Stimulated activated CD8-positive, alpha-beta memory T cell treated with anti-CD3 and anti-CD28 coated beads, Interleukin-15, amount 100 ng/mL, for 1 hour (primary cell): ENCODE data around the gene GPC6.
"Not testable (repeated sequence)": the region's sequence is repeated elsewhere in the genome, so short reads cannot be mapped to it uniquely, and the experiment has no call there.

ENCODE experiments used
- DNase-seq: peaks from one replicate; pipeline ENCODE4 v3.0.0-alpha.2; 2020; ENCODE audit warnings: low read depth

Gene GPC6

DNA sequence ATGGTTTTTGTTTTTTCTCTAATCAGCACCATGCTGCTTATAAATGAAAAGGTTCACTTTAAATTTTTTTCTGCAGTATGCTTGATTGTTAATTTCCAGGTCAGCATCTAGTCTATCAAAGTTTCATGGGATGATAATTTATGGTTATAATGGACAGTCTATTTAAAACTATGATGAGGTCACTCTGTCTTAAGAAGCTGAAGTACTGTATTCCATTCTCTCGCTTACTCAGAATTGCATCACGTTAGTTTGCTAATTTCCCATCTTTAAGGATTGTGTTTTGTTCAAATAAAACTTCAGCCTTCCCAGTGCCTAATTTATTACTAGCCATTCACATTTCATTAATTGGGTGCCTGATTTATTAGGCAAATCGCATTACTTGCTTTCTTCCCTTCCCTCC lies 94.3 kb downstream of the GPC6 start:
- no peak for DNase-seq

DNA sequence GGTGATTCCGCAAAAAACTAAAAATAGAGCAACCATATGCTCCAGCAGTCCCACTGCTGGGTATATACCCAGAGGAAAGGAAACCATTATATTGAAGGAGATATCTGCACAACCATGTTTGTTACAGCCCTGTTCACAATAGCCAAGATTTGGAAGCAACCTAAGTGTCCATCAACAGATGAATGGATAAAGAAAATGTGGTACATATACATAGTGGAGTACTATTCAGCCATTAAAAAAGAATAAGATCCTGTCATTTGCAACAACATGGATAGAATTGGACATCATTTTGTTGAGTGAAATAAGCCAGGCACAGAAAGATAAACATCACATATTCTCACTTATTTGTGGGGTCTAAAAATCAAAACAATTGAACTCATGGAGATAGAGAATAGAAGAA lies 97.3 kb downstream of the GPC6 start:
- DNase-seq: not testable (repeated sequence)

GRCh38 chr13:93325303-93326233 lies 99.0 kb downstream of the GPC6 start:
- DNase-seq: no peak

GRCh38 chr13:93326234-93326811 lies 99.7 kb downstream of the GPC6 start:
- DNase-seq: no peak

DNA sequence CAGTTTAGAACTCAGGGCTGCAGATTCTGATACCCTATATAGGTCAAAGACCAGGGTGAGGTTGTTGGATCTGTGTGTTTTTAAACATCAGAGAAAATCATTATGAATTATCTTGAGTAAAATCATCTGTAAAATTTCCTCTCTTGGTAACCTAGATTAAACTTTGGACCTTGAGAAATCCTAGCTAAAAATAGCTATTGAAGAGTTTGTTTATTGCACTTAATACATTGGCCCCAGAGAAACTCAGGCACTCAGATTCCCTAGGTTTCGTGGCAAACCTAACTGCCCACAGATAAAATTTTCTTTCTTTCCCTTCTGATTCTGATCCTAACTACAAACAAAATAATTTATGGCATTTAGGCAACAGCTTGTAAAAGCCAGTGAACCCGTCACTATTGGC lies 102.3 kb downstream of the GPC6 start:
- DNase-seq: no peak

GRCh38 chr13:93336728-93337127 lies 110.1 kb downstream of the GPC6 start:
- no peak for DNase-seq

- DNase-seq: no peak
Measured at GRCh38 chr13:93338030-93338429, 111.4 kb downstream of the GPC6 start.

DNA sequence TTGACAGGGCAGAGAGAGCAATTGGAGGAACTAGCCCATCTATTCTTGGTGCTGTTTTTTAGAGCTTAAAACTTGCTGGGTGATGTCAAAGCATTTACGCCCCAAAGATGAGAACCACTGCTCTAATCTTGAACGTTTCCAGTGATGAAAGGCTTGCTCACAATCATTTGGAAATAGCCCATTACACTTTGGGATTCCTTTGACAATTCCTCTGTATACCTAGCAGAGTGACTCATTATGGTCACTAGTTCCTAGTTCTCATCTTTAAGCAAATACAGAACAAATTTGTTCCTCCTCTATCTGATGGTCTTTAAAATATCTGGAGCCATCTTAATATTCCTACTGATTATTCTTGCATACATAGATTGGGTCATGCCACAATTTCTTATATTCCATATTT lies 112.3 kb downstream of the GPC6 start:
- no peak for DNase-seq

- no peak for DNase-seq
Measured at GRCh38 chr13:93339550-93339949, 112.9 kb downstream of the GPC6 start.

DNA sequence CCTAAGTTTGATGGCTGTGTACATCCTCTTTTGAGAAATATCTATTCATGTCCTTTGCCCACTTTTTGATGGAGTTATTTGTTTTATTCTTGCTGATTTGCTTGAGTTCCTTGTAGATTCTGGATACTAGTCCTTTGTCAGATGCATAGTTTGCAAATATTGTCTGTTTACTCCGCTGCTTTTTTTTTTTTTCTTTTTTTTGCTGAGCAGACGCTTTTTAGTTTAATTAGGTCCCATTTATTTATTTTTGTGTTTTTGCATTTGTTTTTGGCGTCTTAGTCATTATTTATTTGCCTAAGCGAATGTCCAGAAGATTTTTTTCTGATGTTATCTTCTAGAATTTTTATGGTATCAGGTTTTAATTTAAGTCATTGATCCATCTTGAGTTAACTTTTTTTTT lies 114.9 kb downstream of the GPC6 start:
- no peak for DNase-seq

DNA sequence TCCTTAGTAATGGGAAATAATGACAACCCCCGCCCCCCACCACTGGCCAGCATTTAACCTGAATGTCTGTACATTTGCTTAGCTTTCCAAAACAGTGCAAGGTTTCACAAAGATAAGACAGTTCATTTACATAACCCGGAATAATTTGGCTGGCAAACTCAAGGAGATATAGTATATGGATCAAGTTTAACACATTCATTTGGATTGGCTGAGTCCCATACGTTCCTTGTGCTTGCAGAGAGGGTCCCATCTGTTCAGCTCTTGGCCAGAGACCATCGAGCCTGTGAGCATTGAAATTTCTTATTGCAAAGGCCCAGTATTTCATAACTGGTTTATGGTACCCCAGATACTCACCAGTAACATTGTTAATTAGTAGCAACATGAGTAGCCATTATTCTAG lies 116.5 kb downstream of the GPC6 start:
- DNase-seq: no peak

- DNase-seq: no peak
Measured at GRCh38 chr13:93344048-93344705, 117.6 kb downstream of the GPC6 start.

- DNase-seq: no peak
Measured at GRCh38 chr13:93345024-93345423, 118.4 kb downstream of the GPC6 start.

DNA sequence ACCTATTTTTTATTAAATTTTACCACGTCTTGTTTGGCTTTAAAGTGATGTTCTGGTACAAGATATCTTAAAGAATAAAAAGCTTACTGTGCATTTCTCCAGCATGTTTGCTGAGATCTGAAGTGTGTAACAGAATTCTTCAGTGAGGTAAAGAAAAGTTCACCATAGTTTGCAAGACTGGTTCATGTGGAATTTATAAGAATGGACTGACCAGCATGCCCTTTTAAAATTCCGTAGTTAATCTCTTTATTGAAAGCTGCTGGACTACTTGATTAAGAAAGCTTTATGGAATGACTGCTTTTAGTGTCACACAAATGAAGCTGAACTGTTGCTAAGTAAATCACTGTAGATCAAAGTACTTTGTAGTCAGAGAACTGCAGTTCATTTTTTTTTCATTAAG lies 119.2 kb downstream of the GPC6 start:
- DNase-seq: no peak

DNA sequence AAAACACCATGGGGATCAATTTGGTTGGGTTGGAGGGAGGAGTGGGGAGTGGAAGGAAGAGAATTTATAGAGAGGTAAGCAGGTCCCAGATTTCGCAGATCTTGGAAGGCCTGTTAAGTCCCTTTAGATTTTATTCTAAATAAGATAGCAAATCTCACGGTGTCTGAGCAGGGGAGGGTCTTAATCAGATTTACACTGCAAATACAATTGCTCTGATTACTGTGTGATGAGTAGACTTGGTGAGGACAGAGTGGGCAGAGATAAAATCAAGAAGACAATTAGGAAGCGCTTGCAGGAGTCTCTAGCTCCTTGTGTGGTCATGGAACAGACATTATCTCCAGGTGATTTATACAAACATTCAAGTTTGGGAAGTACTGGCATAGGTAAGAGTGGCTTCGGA lies 126.0 kb downstream of the GPC6 start:
- no peak for DNase-seq

GRCh38 chr13:93355094-93355493 lies 128.5 kb downstream of the GPC6 start:
- DNase-seq: no peak

DNA sequence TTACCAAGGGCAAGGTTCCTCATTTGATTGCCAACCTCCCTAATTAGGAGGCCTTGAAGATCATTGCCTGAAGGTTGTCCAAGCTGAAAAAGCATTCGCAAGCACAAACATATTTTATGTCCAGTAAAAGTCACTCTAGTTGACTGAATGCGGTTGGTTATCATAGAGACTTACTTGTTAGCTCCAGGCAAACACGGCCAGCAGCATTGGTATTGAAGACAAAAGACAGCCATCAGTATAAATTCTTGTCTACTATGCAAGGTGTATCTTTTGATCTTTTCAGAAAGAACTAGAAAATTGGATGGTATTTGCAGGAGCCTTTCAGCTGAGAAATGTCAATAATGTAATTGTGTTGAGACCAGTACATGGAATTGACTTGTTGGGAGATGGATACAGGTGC lies 129.9 kb downstream of the GPC6 start:
- no peak for DNase-seq

- no peak for DNase-seq
Measured at GRCh38 chr13:93360021-93360420, 133.4 kb downstream of the GPC6 start.

GRCh38 chr13:93361703-93362102 lies 135.1 kb downstream of the GPC6 start:
- DNase-seq: no peak

- DNase-seq: no peak
Measured at GRCh38 chr13:93364166-93364565, 137.6 kb downstream of the GPC6 start.

GRCh38 chr13:93368296-93368695 lies 141.7 kb downstream of the GPC6 start:
- no peak for DNase-seq

DNA sequence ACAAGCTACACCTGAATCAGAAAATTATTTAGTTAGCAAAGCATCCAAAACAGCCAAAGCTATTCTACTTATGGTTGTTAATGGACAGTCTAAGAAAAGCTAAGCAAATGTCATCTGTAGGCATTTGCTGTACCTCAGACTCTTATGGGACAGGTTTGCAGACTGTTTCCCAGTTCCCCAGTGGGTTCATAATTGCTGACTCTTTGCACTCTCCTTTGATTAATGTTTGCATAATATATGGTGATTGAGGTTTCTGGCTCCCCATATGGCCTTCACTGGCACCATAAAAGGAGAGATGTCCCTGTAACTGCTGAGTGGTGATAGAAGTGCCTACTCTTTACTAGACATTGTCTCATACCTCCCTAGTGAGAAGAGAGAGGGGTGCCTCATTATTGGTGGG lies 142.1 kb downstream of the GPC6 start:
- DNase-seq: no peak

- DNase-seq: no peak
Measured at GRCh38 chr13:93372856-93373255, 146.2 kb downstream of the GPC6 start.
